Upper lobe of right lung (tissue), 1 donor: ENCODE data around the gene PLAGL2. TPM values are rescaled to one million over a fixed set of nuclear protein-coding genes. Genes with fewer than 3 reads are reported as not detected.

Experiments
- ATAC-seq: fragments of 200-7000 bp; cut with Tn5 transposase; one replicate; pipeline ENCODE4 v1.9.1; 2020; ENCODE audit warnings: mild to moderate bottlenecking, moderate library complexity
- DNase-seq: peaks from one replicate; pipeline ENCODE4 v3.0.0-alpha.2; 2020
- H3K27ac ChIP-seq: fragments of 200-600 bp; one replicate; pipeline ENCODE4 v1.8.0; 2022
- H3K27me3 ChIP-seq: fragments of 200-600 bp; one replicate; pipeline ENCODE4 v1.8.0; 2022; ENCODE audit warnings: mild to moderate bottlenecking
- H3K36me3 ChIP-seq: fragments of 200-600 bp; one replicate; pipeline ENCODE4 v1.8.0; 2022
- H3K4me1 ChIP-seq: fragments of 200-600 bp; one replicate; pipeline ENCODE4 v1.8.0; 2022
- H3K4me3 ChIP-seq: fragments of 200-600 bp; one replicate; pipeline ENCODE4 v1.8.0; 2022; ENCODE audit warnings: mild to moderate bottlenecking
- H3K9me3 ChIP-seq: fragments of 200-600 bp; one replicate; pipeline ENCODE4 v1.8.0; 2022
- CTCF ChIP-seq: fragments of 200-600 bp; IDR thresholded peaks from one replicate; pipeline ENCODE4 v1.8.0; 2022; ENCODE audit warnings: antibody characterized with exemption
- intact Hi-C: fragments of 100-400 bp; cut with DNase I; formaldehyde crosslinking; loops from one replicate; pipeline ENCODE4 v1.11.0; 2022
- total RNA-seq: library from RNA; stranded (reverse); fragmentation: NEBNext Ultra II Directional; extraction: Animal tissue kit (Norgen Biotek cat#: 25700); gene quantifications from one replicate; pipeline ENCODE4 v1.2.1, GENCODE V29; 2021
- donor health status: DM: no; HTN: yes; CAD: no; lungs with severe emphysema.

PLAGL2 gene
- total RNA-seq, 1 donor from 2014 or later = 15.9 TPM

GRCh38 chr20:32163951-32164350 is 43.6 kb downstream of the PLAGL2 start:
- ATAC-seq = no peak
- H3K4me1 ChIP-seq = no peaks in the 10 kb centered on the region
- H3K27me3 ChIP-seq = no peaks in the 10 kb centered on the region
- peaks cover 63% of the 10 kb centered on the region for H3K36me3 ChIP-seq
- no peak for TF ChIP-seq CTCF
- H3K27ac ChIP-seq = no peak overlapping the region
- intact Hi-C loops = no loop called here
- no peak for DNase-seq
- H3K4me3 ChIP-seq = no peak overlapping the region
- no peaks in the 10 kb centered on the region for H3K9me3 ChIP-seq

- H3K4me1 ChIP-seq = no peaks in the 10 kb centered on the region
- H3K9me3 ChIP-seq = no peaks in the 10 kb centered on the region
- DNase-seq = peak; percentile 10
- H3K4me3 ChIP-seq = no peak overlapping the region
- intact Hi-C loops = no loop called here
- H3K27me3 ChIP-seq = no peaks in the 10 kb centered on the region
- H3K36me3 ChIP-seq = peaks cover 79% of the 10 kb centered on the region
- H3K27ac ChIP-seq = no peak overlapping the region
- ATAC-seq = no peak
- no peak for TF ChIP-seq CTCF
Measured at GRCh38 chr20:32162351-32162750, 45.2 kb downstream of the PLAGL2 start.

GRCh38 chr20:32160341-32160740 is 47.2 kb downstream of the PLAGL2 start:
- no peaks in the 10 kb centered on the region for H3K27me3 ChIP-seq
- intact Hi-C loops = no loop called here
- H3K4me3 ChIP-seq = no peak overlapping the region
- ATAC-seq (no peak), DNase-seq (peak; percentile 22)
- no peaks in the 10 kb centered on the region for H3K9me3 ChIP-seq
- no peak for TF ChIP-seq CTCF
- H3K4me1 ChIP-seq = peaks cover 6% of the 10 kb centered on the region
- peaks cover 68% of the 10 kb centered on the region for H3K36me3 ChIP-seq
- H3K27ac ChIP-seq = no peak overlapping the region

GRCh38 chr20:32159766-32160221 is 47.7 kb downstream of the PLAGL2 start:
- TF ChIP-seq CTCF = no peak
- Histone ChIP-seq H3K27me3 (no peaks in the 10 kb centered on the region), H3K9me3 (no peaks in the 10 kb centered on the region), H3K4me3 (no peak overlapping the region), H3K4me1 (peaks cover 11% of the 10 kb centered on the region), H3K27ac (no peak overlapping the region), H3K36me3 (peaks cover 63% of the 10 kb centered on the region)
- intact Hi-C loops = no loop called here
- DNase-seq = peak; percentile 38
- no peak for ATAC-seq

GRCh38 chr20:32158943-32159660 is 48.4 kb downstream of the PLAGL2 start:
- TF ChIP-seq CTCF = no peak
- Histone ChIP-seq H3K27me3 (no peaks in the 10 kb centered on the region), H3K4me1 (peaks cover 17% of the 10 kb centered on the region), H3K36me3 (peaks cover 58% of the 10 kb centered on the region), H3K27ac (no peak overlapping the region), H3K4me3 (no peak overlapping the region), H3K9me3 (no peaks in the 10 kb centered on the region)
- no peak for ATAC-seq
- intact Hi-C loops = no loop called here
- DNase-seq = peak; percentile 15
